ENCODE results near the gene JUN. TPM values are rescaled to one million over a fixed set of nuclear protein-coding genes. Genes with fewer than 3 reads are reported as not detected.

Gene JUN
- total and polyA plus RNA-seq, 2 of the 13 experiments (the other 11 are each of a cell fraction or from before 2014, with no cell fraction given) = 18.2 to 22.3 TPM

DNA sequence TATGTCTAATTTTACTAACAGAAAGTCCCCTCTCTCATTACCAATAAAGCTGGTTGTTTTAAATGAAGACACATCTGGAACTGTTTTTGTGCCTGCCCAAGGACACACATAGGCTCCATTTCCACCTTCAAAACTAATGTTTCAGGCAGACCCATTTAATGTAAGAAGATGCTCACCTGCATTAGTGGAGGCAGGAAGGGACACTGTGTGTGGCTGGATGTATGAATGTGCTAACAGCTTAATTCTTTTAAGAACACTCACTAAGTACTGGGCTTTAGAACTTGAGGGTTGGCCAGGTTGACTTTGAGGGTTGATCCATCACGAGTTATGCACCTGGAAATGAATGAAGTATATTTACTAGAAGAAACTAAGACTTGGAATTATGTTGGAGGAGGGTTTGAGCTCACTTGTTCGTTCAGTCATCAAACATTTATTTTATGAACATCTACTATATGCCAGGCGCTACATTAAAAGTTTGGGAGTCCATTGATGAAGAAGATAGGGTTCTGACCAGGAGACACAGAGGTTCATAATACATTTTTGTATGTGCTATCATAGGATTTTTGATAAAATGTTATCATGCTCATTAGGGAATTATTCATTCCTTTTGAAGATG lies 5.4 kb downstream of the JUN start:
- Histone ChIP-seq H3K4me1 (ENCODE audit: insufficient read depth, low read length) (peaks cover 43% of the 10 kb centered on the region), H3K27me3 (ENCODE audit: control insufficient read depth in 1 of 2, insufficient read depth in 2 of 2, low read length in 2 of 2) (no peaks in the 10 kb centered on the region; a peak in 1 of 5 replicates), H3K36me3 (replicated peaks in 1 of 2; ENCODE audit: control insufficient read depth in 1 of 2, insufficient read depth in 2 of 2, low read length in 2 of 2) (no peaks in the 10 kb centered on the region), H3K4me2 (ENCODE audit: low read depth, low read length) (no peak overlapping the region), H3K4me3 (replicated peaks in 1 of 3; ENCODE audit: insufficient read depth in 1 of 3, low read depth in 2 of 3, low read length in 3 of 3) (no peak overlapping the region), H4K20me1 (ENCODE audit: insufficient read depth, low read length) (peaks cover 30% of the 10 kb centered on the region), H3K9me3 (ENCODE audit: low read length) (no peaks in the 10 kb centered on the region), H3K27ac (ENCODE audit: extremely low read length, insufficient read depth, low read length) (no peak overlapping the region), H2AFZ (ENCODE audit: low read length) (no peak overlapping the region), H3K79me2 (ENCODE audit: insufficient read depth, low read length) (peaks cover 21% of the 10 kb centered on the region), H3K9ac (ENCODE audit: insufficient read depth, low read depth, low read length) (no peak overlapping the region)
- ATAC-seq = no peak
- in situ Hi-C loops (cut with HindIII; ENCODE audit: extremely low pct_ligation_motif_present, low pct_unique_long_range_greater_than_20kb) (no loop called here), intact Hi-C loops (cut with micrococcal nuclease; ENCODE audit: unreplicated experiment) (no loop called here)
- WGBS (ENCODE audit: low lambda C conversion rate) = 33% methylated on average over 3 of the region's 3 CpGs
- DNase-seq (ENCODE audit: low spot score) = no peak
- ChIA-PET CTCF (ENCODE audit: low intra/inter-chr PET ratio, low total read pairs) (no interaction called here), POLR2A (no interaction called here)
- no peak for FAIRE-seq
- no peak for TF ChIP-seq U2AF2 (IDR thresholded peaks at IDR 0.05; ENCODE audit: low read depth, low read length)
- TF ChIP-seq KDM4B (CRISPR knock-in tag; IDR thresholded peaks at IDR 0.05) = no peak
- TF ChIP-seq CHD4 (IDR thresholded peaks at IDR 0.05; ENCODE audit: borderline replicate concordance, low read length) = no peak
- TF ChIP-seq, protein P1, sequence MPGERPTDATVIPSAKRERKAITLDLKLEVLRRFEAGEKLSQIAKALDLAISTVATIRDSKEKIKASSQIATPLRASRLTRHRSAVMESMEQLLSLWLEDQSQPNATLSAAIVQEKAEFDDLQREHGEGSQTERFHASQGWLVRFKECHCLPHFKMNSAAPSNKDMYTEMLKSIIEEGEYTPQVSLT (CRISPR knock-in tag; IDR thresholded peaks at IDR 0.05; ENCODE audit: borderline replicate concordance, low read depth) = no peak
- no peak for TF ChIP-seq ZNF713 (CRISPR knock-in tag; IDR thresholded peaks at IDR 0.05)
- TF ChIP-seq BRCA1 (CRISPR knock-in tag; IDR thresholded peaks at IDR 0.05) = no peak
- no peak for TF ChIP-seq ESRRA (CRISPR knock-in tag; IDR thresholded peaks at IDR 0.05; ENCODE audit: low read depth)
- TF ChIP-seq, protein P2, sequence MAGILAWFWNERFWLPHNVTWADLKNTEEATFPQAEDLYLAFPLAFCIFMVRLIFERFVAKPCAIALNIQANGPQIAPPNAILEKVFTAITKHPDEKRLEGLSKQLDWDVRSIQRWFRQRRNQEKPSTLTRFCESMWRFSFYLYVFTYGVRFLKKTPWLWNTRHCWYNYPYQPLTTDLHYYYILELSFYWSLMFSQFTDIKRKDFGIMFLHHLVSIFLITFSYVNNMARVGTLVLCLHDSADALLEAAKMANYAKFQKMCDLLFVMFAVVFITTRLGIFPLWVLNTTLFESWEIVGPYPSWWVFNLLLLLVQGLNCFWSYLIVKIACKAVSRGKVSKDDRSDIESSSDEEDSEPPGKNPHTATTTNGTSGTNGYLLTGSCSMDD (CRISPR knock-in tag; IDR thresholded peaks at IDR 0.05) = no peak
- TF ChIP-seq SP5 (CRISPR knock-in tag; IDR thresholded peaks at IDR 0.05; ENCODE audit: borderline replicate concordance, low read depth) = no peak
- TF ChIP-seq TBP (CRISPR knock-in tag; IDR thresholded peaks at IDR 0.05) = no peak
- TF ChIP-seq HMGA1 (CRISPR knock-in tag; conservative IDR thresholded peaks at IDR 0.05) = no peak
- TF ChIP-seq TEAD3 (CRISPR knock-in tag; optimal IDR thresholded peaks at IDR 0.05; ENCODE audit: borderline replicate concordance) = no peak
- no peak for TF ChIP-seq RFX1 (IDR thresholded peaks at IDR 0.05)
- no peak for TF ChIP-seq PRMT3 (CRISPR knock-in tag; IDR thresholded peaks at IDR 0.05; ENCODE audit: borderline replicate concordance, low read depth)
- no TSS peak for BruUV-seq (replicated peaks)

Measured in HepG2 (cell line).